GM12878 (cell line): Measurements from ENCODE around the gene TICRR. TPM values are rescaled to one million over a fixed set of nuclear protein-coding genes. Genes with fewer than 3 reads are reported as not detected.

Experiments
- polyA plus RNA-seq, 11 experiments: library from polyadenylated mRNA; depleted of rRNA in 4 of 11; unstranded in 6 of 11; stranded (reverse) in 5 of 11; fragments of >200 nt; fragmentation: Nextera tagmentation in 4 of 11; fragmentation: Illumina TruSeq in 1 of 11; extraction: Ambion mirVana in 4 of 11; extraction: Trizol in 1 of 11; gene quantifications; 1 replicate in 1 of 11; 2 replicates in 10 of 11; pipeline versions ENCODE4 v1.2.1 to v1.2.3, GENCODE V29; 2011 to 2016; ENCODE audit warnings: inconsistent platforms in 2 of 11, missing spikeins in 2 of 11, low read depth in 1 of 11
- total RNA-seq, 4 experiments: library from RNA; depleted of rRNA in 3 of 4; stranded (reverse); fragments of >200 nt in 3 of 4; fragmentation: Illumina TruSeq in 1 of 4; extraction: Trizol in 1 of 4; gene quantifications; 2 replicates each; pipeline versions ENCODE4 v1.2.1 to v1.2.3, GENCODE V29; 2013 to 2021
- TF ChIP-seq, protein P1 (sequence below): IDR thresholded peaks from 2 replicates; pipeline ENCODE4 v1.6.1; 2012; ENCODE audit warnings: improper control_type of control experiment, low read depth, low read length; ENCODE audit not compliant: insufficient replicate concordance
- TF ChIP-seq, protein P2 (sequence below): fragments of 450-650 bp; IDR thresholded peaks from 2 replicates; pipeline ENCODE4 v1.6.1; 2018; ENCODE audit warnings: borderline replicate concordance, mild to moderate bottlenecking; ENCODE audit not compliant: partially characterized antibody

Gene TICRR
- total and polyA plus RNA-seq, 10 of the 15 experiments (the other 5 are each of a cell fraction or from before 2014, with no cell fraction given) = 0.58 to 21.5 (median 11.5) TPM

DNA sequence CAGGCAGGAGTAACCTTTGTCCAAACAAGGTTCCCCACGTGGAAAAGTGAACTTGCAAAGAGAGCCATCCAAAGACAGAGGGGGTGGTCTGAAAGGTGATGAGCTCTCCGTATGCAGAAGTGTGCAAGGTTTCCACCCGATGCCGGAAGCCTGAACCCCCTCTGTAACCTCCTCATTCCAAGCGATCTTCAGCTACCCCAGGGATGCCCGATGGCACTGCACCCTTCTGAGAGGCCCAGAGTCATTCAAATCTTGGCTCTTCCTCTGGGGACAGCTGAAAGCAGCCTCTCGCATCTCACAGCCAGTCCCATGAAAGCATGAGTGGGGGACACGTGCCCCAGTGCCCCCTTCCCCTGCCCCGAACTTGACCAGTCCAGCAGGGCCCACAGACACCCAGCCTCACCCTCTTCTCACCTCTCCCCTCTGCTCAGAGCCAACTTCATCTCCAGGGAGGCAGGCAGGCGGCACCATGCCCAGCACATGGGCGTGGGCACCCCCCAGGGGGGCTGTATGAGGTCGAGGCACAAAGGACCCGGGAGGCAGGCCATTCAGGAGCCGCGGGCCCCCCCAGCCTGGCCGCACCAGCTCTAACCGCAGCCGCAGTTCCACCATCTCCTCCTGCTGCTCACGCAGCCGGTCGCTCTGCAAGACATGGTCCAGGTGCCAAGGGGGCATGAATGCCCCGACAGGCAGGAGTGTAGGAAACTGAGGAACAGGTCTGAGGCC, 71.3 kb downstream of the TICRR start (continued):
- TF ChIP-seq, protein P1, sequence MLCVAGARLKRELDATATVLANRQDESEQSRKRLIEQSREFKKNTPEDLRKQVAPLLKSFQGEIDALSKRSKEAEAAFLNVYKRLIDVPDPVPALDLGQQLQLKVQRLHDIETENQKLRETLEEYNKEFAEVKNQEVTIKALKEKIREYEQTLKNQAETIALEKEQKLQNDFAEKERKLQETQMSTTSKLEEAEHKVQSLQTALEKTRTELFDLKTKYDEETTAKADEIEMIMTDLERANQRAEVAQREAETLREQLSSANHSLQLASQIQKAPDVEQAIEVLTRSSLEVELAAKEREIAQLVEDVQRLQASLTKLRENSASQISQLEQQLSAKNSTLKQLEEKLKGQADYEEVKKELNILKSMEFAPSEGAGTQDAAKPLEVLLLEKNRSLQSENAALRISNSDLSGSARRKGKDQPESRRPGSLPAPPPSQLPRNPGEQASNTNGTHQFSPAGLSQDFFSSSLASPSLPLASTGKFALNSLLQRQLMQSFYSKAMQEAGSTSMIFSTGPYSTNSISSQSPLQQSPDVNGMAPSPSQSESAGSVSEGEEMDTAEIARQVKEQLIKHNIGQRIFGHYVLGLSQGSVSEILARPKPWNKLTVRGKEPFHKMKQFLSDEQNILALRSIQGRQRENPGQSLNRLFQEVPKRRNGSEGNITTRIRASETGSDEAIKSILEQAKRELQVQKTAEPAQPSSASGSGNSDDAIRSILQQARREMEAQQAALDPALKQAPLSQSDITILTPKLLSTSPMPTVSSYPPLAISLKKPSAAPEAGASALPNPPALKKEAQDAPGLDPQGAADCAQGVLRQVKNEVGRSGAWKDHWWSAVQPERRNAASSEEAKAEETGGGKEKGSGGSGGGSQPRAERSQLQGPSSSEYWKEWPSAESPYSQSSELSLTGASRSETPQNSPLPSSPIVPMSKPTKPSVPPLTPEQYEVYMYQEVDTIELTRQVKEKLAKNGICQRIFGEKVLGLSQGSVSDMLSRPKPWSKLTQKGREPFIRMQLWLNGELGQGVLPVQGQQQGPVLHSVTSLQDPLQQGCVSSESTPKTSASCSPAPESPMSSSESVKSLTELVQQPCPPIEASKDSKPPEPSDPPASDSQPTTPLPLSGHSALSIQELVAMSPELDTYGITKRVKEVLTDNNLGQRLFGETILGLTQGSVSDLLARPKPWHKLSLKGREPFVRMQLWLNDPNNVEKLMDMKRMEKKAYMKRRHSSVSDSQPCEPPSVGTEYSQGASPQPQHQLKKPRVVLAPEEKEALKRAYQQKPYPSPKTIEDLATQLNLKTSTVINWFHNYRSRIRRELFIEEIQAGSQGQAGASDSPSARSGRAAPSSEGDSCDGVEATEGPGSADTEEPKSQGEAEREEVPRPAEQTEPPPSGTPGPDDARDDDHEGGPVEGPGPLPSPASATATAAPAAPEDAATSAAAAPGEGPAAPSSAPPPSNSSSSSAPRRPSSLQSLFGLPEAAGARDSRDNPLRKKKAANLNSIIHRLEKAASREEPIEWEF = no peak
- TF ChIP-seq, protein P2, sequence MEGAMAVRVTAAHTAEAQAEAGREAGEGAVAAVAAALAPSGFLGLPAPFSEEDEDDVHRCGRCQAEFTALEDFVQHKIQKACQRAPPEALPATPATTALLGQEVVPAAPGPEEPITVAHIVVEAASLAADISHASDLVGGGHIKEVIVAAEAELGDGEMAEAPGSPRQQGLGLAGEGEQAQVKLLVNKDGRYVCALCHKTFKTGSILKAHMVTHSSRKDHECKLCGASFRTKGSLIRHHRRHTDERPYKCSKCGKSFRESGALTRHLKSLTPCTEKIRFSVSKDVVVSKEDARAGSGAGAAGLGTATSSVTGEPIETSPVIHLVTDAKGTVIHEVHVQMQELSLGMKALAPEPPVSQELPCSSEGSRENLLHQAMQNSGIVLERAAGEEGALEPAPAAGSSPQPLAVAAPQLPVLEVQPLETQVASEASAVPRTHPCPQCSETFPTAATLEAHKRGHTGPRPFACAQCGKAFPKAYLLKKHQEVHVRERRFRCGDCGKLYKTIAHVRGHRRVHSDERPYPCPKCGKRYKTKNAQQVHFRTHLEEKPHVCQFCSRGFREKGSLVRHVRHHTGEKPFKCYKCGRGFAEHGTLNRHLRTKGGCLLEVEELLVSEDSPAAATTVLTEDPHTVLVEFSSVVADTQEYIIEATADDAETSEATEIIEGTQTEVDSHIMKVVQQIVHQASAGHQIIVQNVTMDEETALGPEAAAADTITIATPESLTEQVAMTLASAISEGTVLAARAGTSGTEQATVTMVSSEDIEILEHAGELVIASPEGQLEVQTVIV = no peak
